ENCODE data around the gene IDH3G. TPM values are rescaled to one million over a fixed set of nuclear protein-coding genes. Genes with fewer than 3 reads are reported as not detected.

Gene IDH3G
- total RNA-seq, 1 experiment from 2014 or later = 46.5 TPM

DNA sequence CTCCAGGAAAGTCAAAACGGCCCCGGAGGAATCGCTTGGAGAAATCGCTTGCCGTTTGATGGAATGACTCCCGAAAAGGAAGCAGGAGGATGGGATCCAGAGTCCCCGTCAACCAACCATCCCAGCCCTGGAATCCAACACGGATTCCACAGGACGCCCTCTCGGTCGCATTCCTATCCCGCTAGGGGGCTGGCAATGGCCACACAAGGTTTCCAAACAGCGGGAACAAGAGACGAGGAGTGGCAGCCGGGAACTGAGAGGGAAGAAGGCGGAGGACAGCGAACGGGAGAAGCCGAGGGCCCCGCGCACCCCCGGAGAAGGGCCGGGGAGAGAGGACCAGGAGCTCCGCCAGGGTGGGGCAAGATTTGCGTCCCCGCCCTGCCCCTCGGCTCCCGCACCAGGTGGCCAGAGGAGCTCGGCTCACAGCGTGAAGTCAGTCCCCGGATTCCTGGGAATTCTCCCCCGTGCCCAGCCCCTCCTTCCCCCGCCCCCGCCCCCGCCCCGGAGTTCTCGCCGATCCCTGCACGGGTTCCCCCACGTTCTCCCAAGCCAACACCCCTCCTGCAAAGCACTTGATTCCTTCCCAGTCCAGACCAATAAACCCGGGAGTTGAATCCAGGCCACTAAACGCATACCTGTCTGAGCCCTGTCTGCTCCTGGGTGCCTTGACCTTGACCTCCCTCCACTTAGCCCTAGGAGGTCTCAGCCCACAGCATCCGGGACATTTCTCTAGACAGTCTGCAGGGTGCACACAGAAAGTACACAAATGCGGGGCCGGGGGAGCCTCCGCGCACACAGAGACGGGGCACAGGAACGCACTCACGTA, 34.8 kb upstream of the IDH3G start:
- H3K4me1 ChIP-seq (ENCODE audit: low read length) = no peaks in the 10 kb centered on the region
- H3K27me3 ChIP-seq (ENCODE audit: low read length) = no peaks in the 10 kb centered on the region
- H2AFZ ChIP-seq (ENCODE audit: low read length) = no peak overlapping the region
- H3K9ac ChIP-seq (ENCODE audit: low read length) = no peak overlapping the region
- H3K4me2 ChIP-seq (ENCODE audit: low read depth, low read length, poor library complexity, severe bottlenecking) = no peak overlapping the region
- no peaks in the 10 kb centered on the region for H3K36me3 ChIP-seq (ENCODE audit: insufficient read depth, low read length)
- no peak for DNase-seq
- H3K9me2 ChIP-seq (replicated peaks; ENCODE audit: insufficient read depth, low read length) = no peaks in the 10 kb centered on the region
- no peaks in the 10 kb centered on the region for H4K20me1 ChIP-seq (ENCODE audit: insufficient read depth, low read depth, low read length)
- H3K79me2 ChIP-seq (ENCODE audit: low read length) = no peaks in the 10 kb centered on the region
- no peak overlapping the region for H3K4me3 ChIP-seq (ENCODE audit: low read length)
- no peaks in the 10 kb centered on the region for H3K9me3 ChIP-seq (ENCODE audit: low read length)
- H3K27ac ChIP-seq (ENCODE audit: low read length) = no peak overlapping the region

DNA sequence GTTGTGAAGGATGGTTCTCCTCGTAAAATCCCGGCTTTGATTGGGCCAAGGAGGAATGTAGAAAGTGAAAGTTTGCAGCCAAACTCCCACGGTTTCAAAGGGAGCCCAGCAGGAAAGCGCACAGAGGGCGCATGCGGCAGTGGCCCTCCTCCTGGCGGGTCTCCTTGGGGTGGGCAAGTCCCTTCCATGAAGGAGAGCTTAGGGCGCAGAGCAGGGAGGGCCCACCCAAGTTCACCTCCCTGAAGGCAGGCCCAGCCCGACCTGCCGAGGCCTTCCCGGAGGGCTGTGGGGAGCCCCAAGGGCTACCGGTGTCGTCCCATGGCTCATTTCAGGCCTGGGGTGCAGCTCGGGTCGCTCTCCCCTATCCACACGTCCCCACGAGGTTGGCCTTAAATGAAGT, 34.1 kb upstream of the IDH3G start:
- H4K20me1 ChIP-seq (ENCODE audit: insufficient read depth, low read depth, low read length) = no peaks in the 10 kb centered on the region
- no peak overlapping the region for H2AFZ ChIP-seq (ENCODE audit: low read length)
- no peaks in the 10 kb centered on the region for H3K27me3 ChIP-seq (ENCODE audit: low read length)
- H3K4me2 ChIP-seq (ENCODE audit: low read depth, low read length, poor library complexity, severe bottlenecking) = no peak overlapping the region
- H3K4me3 ChIP-seq (ENCODE audit: low read length) = no peak overlapping the region
- H3K9me3 ChIP-seq (ENCODE audit: low read length) = no peaks in the 10 kb centered on the region
- no peaks in the 10 kb centered on the region for H3K4me1 ChIP-seq (ENCODE audit: low read length)
- H3K9ac ChIP-seq (ENCODE audit: low read length) = no peak overlapping the region
- H3K79me2 ChIP-seq (ENCODE audit: low read length) = no peaks in the 10 kb centered on the region
- H3K27ac ChIP-seq (ENCODE audit: low read length) = no peak overlapping the region
- no peaks in the 10 kb centered on the region for H3K36me3 ChIP-seq (ENCODE audit: insufficient read depth, low read length)
- DNase-seq = no peak
- H3K9me2 ChIP-seq (replicated peaks; ENCODE audit: insufficient read depth, low read length) = no peaks in the 10 kb centered on the region

DNA sequence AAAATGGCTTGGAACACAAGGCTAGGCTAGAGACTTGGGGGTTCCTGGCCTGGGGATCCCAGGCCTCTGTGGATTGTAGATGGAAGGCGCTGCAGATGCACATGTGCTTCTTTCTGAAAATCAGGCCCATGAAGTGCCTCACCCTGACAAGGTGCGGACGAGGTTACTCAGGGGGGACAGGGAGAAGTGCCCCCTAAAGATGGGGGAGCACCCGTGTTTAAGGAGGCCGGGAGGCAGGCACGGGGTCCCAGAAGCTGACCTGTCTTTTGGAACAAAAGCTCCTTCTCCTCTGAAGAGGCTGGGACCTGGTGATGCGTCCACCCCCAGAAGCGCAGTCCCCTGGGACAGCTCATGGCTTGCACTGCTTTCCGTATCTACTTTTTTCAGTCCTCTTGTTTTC, 33.7 kb upstream of the IDH3G start:
- Histone ChIP-seq H3K27me3 (ENCODE audit: low read length) (no peaks in the 10 kb centered on the region), H3K9ac (ENCODE audit: low read length) (no peak overlapping the region), H3K9me2 (replicated peaks; ENCODE audit: insufficient read depth, low read length) (no peaks in the 10 kb centered on the region), H2AFZ (ENCODE audit: low read length) (no peak overlapping the region), H3K4me2 (ENCODE audit: low read depth, low read length, poor library complexity, severe bottlenecking) (no peak overlapping the region), H3K4me3 (ENCODE audit: low read length) (no peak overlapping the region), H3K36me3 (ENCODE audit: insufficient read depth, low read length) (no peaks in the 10 kb centered on the region), H3K79me2 (ENCODE audit: low read length) (no peaks in the 10 kb centered on the region), H3K9me3 (ENCODE audit: low read length) (no peaks in the 10 kb centered on the region), H3K27ac (ENCODE audit: low read length) (no peak overlapping the region), H4K20me1 (ENCODE audit: insufficient read depth, low read depth, low read length) (no peaks in the 10 kb centered on the region), H3K4me1 (ENCODE audit: low read length) (no peaks in the 10 kb centered on the region)
- no peak for DNase-seq

DNA sequence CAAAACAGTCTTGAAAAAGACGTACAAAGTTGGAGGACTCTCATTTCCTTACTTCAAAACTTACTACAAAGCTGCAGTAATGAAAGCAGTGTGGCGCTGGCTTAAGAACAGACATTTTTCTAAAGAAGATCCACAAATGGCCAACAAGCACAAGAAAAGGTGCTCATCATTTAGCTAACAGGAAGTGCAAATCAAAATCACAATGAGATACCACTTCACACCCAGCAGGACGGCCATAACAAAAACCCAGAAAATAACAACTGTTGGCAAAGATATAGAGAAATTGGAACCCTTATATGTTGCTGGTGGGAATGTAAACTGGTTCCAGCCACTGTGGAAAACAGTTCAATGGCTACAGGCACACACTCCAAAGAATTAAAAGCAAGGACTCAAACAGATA, 32.8 kb upstream of the IDH3G start:
- H3K36me3 ChIP-seq (ENCODE audit: insufficient read depth, low read length) = no peaks in the 10 kb centered on the region
- H3K27me3 ChIP-seq (ENCODE audit: low read length) = no peaks in the 10 kb centered on the region
- H3K4me2 ChIP-seq (ENCODE audit: low read depth, low read length, poor library complexity, severe bottlenecking) = no peak overlapping the region
- H3K27ac ChIP-seq (ENCODE audit: low read length) = no peak overlapping the region
- no peaks in the 10 kb centered on the region for H3K9me3 ChIP-seq (ENCODE audit: low read length)
- H3K9ac ChIP-seq (ENCODE audit: low read length) = no peak overlapping the region
- DNase-seq = no peak
- H4K20me1 ChIP-seq (ENCODE audit: insufficient read depth, low read depth, low read length) = no peaks in the 10 kb centered on the region
- no peaks in the 10 kb centered on the region for H3K79me2 ChIP-seq (ENCODE audit: low read length)
- no peaks in the 10 kb centered on the region for H3K4me1 ChIP-seq (ENCODE audit: low read length)
- H3K4me3 ChIP-seq (ENCODE audit: low read length) = no peak overlapping the region
- no peaks in the 10 kb centered on the region for H3K9me2 ChIP-seq (replicated peaks; ENCODE audit: insufficient read depth, low read length)
- H2AFZ ChIP-seq (ENCODE audit: low read length) = no peak overlapping the region

DNA sequence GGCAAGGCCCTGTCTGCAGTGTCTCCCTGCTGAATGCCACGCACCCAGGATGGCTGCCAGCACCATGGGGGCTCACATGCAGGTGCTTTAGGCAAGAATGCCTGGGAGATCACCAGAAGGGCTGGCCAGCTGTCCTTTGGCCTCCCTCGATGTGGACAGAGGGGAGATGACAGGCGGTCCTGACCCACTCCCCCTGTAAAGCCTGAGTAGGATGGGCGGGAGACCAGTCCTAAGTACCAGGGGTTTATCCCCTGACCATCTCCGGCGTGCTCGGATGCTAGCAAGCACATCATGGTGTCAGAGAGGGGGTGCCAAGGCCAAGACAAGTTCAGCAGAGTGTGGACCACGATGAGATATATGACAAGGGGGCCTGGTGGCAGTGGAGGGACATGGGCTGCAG, 30.9 kb upstream of the IDH3G start:
- DNase-seq = no peak
- Histone ChIP-seq H3K79me2 (ENCODE audit: low read length) (no peaks in the 10 kb centered on the region), H3K27me3 (ENCODE audit: low read length) (no peaks in the 10 kb centered on the region), H3K9ac (ENCODE audit: low read length) (no peak overlapping the region), H3K4me1 (ENCODE audit: low read length) (no peaks in the 10 kb centered on the region), H2AFZ (ENCODE audit: low read length) (no peak overlapping the region), H3K9me3 (ENCODE audit: low read length) (no peaks in the 10 kb centered on the region), H3K4me2 (ENCODE audit: low read depth, low read length, poor library complexity, severe bottlenecking) (no peak overlapping the region), H3K27ac (ENCODE audit: low read length) (no peak overlapping the region), H3K4me3 (ENCODE audit: low read length) (no peak overlapping the region), H3K9me2 (replicated peaks; ENCODE audit: insufficient read depth, low read length) (no peaks in the 10 kb centered on the region), H3K36me3 (ENCODE audit: insufficient read depth, low read length) (no peaks in the 10 kb centered on the region), H4K20me1 (ENCODE audit: insufficient read depth, low read depth, low read length) (no peaks in the 10 kb centered on the region)

- H3K4me1 ChIP-seq (ENCODE audit: low read length) = no peaks in the 10 kb centered on the region
- no peak overlapping the region for H3K9ac ChIP-seq (ENCODE audit: low read length)
- H3K79me2 ChIP-seq (ENCODE audit: low read length) = no peaks in the 10 kb centered on the region
Measured at GRCh38 chrX:153824348-153824747, 30.2 kb upstream of the IDH3G start.

DNA sequence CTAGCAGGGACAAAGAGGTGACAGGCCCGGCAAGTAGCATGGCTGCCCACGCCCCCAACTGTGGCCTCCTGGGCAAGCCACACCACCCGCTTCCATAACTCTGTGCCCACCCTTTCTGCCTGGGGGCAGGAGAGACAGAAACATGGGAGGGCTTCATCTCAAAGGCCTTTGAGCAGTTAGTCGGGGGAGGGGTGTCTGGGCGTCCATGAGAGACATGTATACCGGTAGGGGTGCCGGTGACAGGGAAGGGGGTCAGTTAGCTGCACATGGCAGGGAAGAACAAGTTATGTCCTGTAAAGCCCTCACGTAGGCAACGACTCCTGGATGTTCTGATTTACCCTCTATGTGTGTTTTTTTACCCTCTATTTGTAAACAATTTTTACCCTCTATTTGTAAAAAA, 26.9 kb upstream of the IDH3G start:
- Histone ChIP-seq H3K27ac (ENCODE audit: low read length) (no peak overlapping the region), H3K36me3 (ENCODE audit: insufficient read depth, low read length) (no peaks in the 10 kb centered on the region), H3K79me2 (ENCODE audit: low read length) (no peaks in the 10 kb centered on the region), H3K27me3 (ENCODE audit: low read length) (no peaks in the 10 kb centered on the region), H3K9me3 (ENCODE audit: low read length) (no peaks in the 10 kb centered on the region), H3K9me2 (replicated peaks; ENCODE audit: insufficient read depth, low read length) (no peaks in the 10 kb centered on the region), H3K9ac (ENCODE audit: low read length) (no peak overlapping the region), H4K20me1 (ENCODE audit: insufficient read depth, low read depth, low read length) (no peaks in the 10 kb centered on the region), H3K4me2 (ENCODE audit: low read depth, low read length, poor library complexity, severe bottlenecking) (no peak overlapping the region), H2AFZ (ENCODE audit: low read length) (no peak overlapping the region), H3K4me3 (ENCODE audit: low read length) (no peak overlapping the region), H3K4me1 (ENCODE audit: low read length) (no peaks in the 10 kb centered on the region)
- DNase-seq = no peak

More at GRCh38 chrX:153824348-153824747, 30.2 kb upstream of the IDH3G start:
- no peaks in the 10 kb centered on the region for H3K9me3 ChIP-seq (ENCODE audit: low read length)
- no peaks in the 10 kb centered on the region for H4K20me1 ChIP-seq (ENCODE audit: insufficient read depth, low read depth, low read length)
- H2AFZ ChIP-seq (ENCODE audit: low read length) = no peak overlapping the region
- no peaks in the 10 kb centered on the region for H3K9me2 ChIP-seq (replicated peaks; ENCODE audit: insufficient read depth, low read length)
- no peak overlapping the region for H3K4me3 ChIP-seq (ENCODE audit: low read length)
- H3K27me3 ChIP-seq (ENCODE audit: low read length) = no peaks in the 10 kb centered on the region
- no peak for DNase-seq
- no peak overlapping the region for H3K4me2 ChIP-seq (ENCODE audit: low read depth, low read length, poor library complexity, severe bottlenecking)
- H3K36me3 ChIP-seq (ENCODE audit: insufficient read depth, low read length) = no peaks in the 10 kb centered on the region
- H3K27ac ChIP-seq (ENCODE audit: low read length) = no peak overlapping the region

DNA sequence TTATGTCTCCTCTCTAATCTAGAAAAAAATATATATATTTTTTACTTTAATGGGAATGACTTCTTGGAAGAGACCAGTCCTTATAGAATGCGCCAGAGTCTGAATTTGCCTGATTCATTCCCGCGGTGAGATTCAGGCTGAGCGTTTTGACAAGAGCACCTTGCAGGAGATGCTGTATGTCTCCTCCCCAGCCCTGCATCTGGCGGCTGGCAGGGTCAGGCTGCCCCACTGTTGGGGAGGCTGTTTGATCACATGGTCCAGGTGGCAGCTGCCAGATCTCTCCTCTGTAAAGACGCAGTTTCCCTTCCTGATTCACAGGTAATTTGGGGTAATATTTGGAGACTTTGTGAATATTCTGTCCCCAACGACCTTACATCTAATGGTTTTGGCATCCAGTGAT, 26.4 kb upstream of the IDH3G start:
- Histone ChIP-seq H3K9me3 (ENCODE audit: low read length) (no peaks in the 10 kb centered on the region), H3K9me2 (replicated peaks; ENCODE audit: insufficient read depth, low read length) (no peaks in the 10 kb centered on the region), H3K27ac (ENCODE audit: low read length) (no peak overlapping the region), H3K4me1 (ENCODE audit: low read length) (no peaks in the 10 kb centered on the region), H3K4me2 (ENCODE audit: low read depth, low read length, poor library complexity, severe bottlenecking) (no peak overlapping the region), H3K4me3 (ENCODE audit: low read length) (no peak overlapping the region), H2AFZ (ENCODE audit: low read length) (no peak overlapping the region), H3K36me3 (ENCODE audit: insufficient read depth, low read length) (no peaks in the 10 kb centered on the region), H3K9ac (ENCODE audit: low read length) (no peak overlapping the region), H3K79me2 (ENCODE audit: low read length) (no peaks in the 10 kb centered on the region), H3K27me3 (ENCODE audit: low read length) (no peaks in the 10 kb centered on the region), H4K20me1 (ENCODE audit: insufficient read depth, low read depth, low read length) (no peaks in the 10 kb centered on the region)
- DNase-seq = no peak

Data from Karpas-422 (cell line).